WI38 (cell line): ENCODE results near the gene OR8H1.

Experiments
- H3K4me3 ChIP-seq: 2 replicates; pipeline ENCODE4 v1.5.1; 2011; ENCODE audit warnings: low read depth, mild to moderate bottlenecking, control low read depth, low read length
- TF ChIP-seq, protein P1 (sequence below): IDR thresholded peaks from 2 replicates; pipeline ENCODE4 v1.5.1; 2012; ENCODE audit warnings: low read depth, mild to moderate bottlenecking, control low read depth, low read length

Gene OR8H1

DNA sequence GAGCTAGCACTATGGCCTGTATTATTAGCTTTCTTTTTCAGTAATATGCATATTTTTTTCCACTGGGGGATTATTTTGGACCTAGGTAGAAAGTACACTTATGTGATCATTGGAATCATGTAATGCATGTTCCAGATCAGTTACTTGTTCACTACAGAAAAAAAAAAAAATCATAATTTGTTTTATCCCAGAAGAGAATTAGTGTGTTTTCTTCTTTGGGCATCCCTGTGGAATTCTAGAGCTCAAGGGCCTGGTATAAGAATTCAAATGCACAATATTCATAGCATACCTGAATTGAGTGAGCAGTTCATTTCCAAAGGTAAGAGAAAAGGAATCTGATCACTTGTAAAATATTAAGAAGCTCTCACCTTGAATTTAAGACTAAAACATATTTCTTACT, 18.2 kb downstream of the OR8H1 start, which contains the start of gene OR5T1:
Gene OR5T1, plus strand, starts transcription at position 301 of the 400 bp plus-strand sequence. CDS start 1,485 bp downstream, outside the sequence.
- no peak within 1 kb of the TSS for H3K4me3 ChIP-seq

DNA sequence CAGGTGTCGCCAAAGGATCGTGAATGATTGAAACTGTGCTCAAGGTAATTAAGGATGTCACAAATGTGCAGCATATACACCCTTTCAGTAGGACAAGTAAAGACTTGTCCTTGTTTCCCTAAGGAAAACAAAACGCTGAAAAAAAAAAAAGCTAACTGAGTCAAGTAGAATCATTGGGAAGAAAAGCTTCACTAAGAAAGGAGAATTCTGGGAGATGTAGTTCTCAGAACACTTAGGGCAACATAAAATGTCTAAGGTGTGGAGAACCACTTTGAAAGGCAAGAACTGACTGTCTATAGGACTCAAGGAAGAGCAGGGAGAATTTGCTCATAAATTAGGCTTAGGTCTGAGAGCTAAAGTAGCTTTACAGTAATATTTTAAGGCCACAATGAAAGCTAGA, 21.0 kb downstream of the OR8H1 start:
- no peak overlapping the region for H3K4me3 ChIP-seq
- TF ChIP-seq, protein P1, sequence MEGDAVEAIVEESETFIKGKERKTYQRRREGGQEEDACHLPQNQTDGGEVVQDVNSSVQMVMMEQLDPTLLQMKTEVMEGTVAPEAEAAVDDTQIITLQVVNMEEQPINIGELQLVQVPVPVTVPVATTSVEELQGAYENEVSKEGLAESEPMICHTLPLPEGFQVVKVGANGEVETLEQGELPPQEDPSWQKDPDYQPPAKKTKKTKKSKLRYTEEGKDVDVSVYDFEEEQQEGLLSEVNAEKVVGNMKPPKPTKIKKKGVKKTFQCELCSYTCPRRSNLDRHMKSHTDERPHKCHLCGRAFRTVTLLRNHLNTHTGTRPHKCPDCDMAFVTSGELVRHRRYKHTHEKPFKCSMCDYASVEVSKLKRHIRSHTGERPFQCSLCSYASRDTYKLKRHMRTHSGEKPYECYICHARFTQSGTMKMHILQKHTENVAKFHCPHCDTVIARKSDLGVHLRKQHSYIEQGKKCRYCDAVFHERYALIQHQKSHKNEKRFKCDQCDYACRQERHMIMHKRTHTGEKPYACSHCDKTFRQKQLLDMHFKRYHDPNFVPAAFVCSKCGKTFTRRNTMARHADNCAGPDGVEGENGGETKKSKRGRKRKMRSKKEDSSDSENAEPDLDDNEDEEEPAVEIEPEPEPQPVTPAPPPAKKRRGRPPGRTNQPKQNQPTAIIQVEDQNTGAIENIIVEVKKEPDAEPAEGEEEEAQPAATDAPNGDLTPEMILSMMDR, result no peak

More for the DNA sequence above, 18.2 kb downstream of the OR8H1 start, which contains the start of gene OR5T1:
- TF ChIP-seq, protein P1, result no peak

DNA sequence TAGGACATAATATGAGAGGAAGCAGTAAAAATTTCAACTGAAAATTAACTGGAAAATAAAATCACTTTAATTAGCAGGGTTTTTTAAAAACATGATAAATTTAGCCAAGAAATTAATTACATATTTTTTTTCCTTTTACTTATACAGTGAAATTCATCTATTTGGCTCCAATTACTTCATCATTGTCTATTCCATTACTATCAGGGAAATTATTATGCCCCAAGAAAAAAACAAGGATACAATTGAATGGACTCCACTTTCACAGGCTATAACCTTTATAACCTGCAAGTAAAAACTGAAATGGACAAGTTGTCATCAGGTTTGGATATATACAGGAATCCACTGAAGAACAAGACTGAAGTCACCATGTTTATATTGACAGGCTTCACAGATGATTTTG, 40.1 kb downstream of the OR8H1 start, which contains the start of gene OR5T3:
Gene OR5T3, plus strand, starts transcription at position 301 of the 400 bp plus-strand sequence. Its CDS starts 0 bp downstream, at position 301.
- TF ChIP-seq, protein P1, result no peak

More for the DNA sequence above, 40.1 kb downstream of the OR8H1 start, which contains the start of gene OR5T3:
- H3K4me3 ChIP-seq, result no peak within 1 kb of the TSS
